ENCODE measurements around the gene TDO2.

- TF ChIP-seq CTCF (conservative IDR thresholded peaks at IDR 0.05; ENCODE audit: low read length) (no peak), EZH2phosphoT487 (IDR thresholded peaks at IDR 0.05; ENCODE audit: borderline replicate concordance, low read depth, low read length) (no peak)
Observed at GRCh38 chr4:155899891-155900290, 3.6 kb upstream of the TDO2 start.

Measured in OCI-LY7 (cell line).